GM23338 (cell line): ENCODE measurements around the gene RAD50. TPM values are rescaled to one million over a fixed set of nuclear protein-coding genes. Genes with fewer than 3 reads are reported as not detected.

ENCODE experiments used
- ATAC-seq: fragments of 200-7000 bp; cut with Tn5 transposase; 3 replicates; pipeline ENCODE4 v1.9.1; 2020
- DNase-seq: peaks from one replicate; pipeline ENCODE4 v3.0.0-alpha.2; 2015; ENCODE audit warnings: low spot score
- H2AFZ ChIP-seq: fragments of 200-600 bp; sonication (generic); 2 replicates; pipeline ENCODE4 v1.8.0; 2016; ENCODE audit warnings: antibody characterized with exemption, mild to moderate bottlenecking, moderate library complexity
- H3F3A ChIP-seq: fragments of 200-600 bp; sonication (generic); replicated peaks from 2 replicates; pipeline ENCODE4 v1.8.0; 2017; ENCODE audit warnings: antibody characterized with exemption, mixed run types, low read depth
- H3K27ac ChIP-seq: fragments of 200-600 bp; sonication (generic); 2 replicates; pipeline ENCODE4 v1.6.1; 2016; ENCODE audit warnings: low read depth
- H3K27me3 ChIP-seq: fragments of 200-600 bp; sonication (generic); 2 replicates; pipeline ENCODE4 v1.8.0; 2016; ENCODE audit warnings: mild to moderate bottlenecking, mixed run types, moderate library complexity; ENCODE audit not compliant: insufficient read depth
- H3K36me3 ChIP-seq: fragments of 200-600 bp; sonication (generic); 2 replicates; pipeline ENCODE4 v1.8.0; 2016; ENCODE audit warnings: mild to moderate bottlenecking; ENCODE audit not compliant: insufficient read depth
- H3K4me1 ChIP-seq: fragments of 200-600 bp; sonication (generic); 2 replicates; pipeline ENCODE4 v1.8.0; 2016; ENCODE audit warnings: mild to moderate bottlenecking, moderate library complexity; ENCODE audit not compliant: insufficient read depth
- H3K4me2 ChIP-seq: fragments of 200-600 bp; sonication (generic); 2 replicates; pipeline ENCODE4 v1.7.1; 2017; ENCODE audit warnings: mixed run types
- H3K4me3 ChIP-seq: fragments of 200-600 bp; sonication (generic); 2 replicates; pipeline ENCODE4 v1.6.1; 2016; ENCODE audit warnings: mixed run types
- H3K79me2 ChIP-seq: fragments of 200-600 bp; sonication (generic); replicated peaks from 2 replicates; pipeline ENCODE4 v1.8.0; 2017; ENCODE audit warnings: mild to moderate bottlenecking; ENCODE audit not compliant: insufficient read depth
- H3K9me2 ChIP-seq: fragments of 200-600 bp; sonication (generic); 2 replicates; pipeline ENCODE4 v1.8.0; 2017; ENCODE audit not compliant: insufficient read depth
- H4K20me1 ChIP-seq: fragments of 200-600 bp; sonication (generic); replicated peaks from 2 replicates; pipeline ENCODE4 v1.8.0; 2017; ENCODE audit warnings: mild to moderate bottlenecking; ENCODE audit not compliant: insufficient read depth
- H3K27ac Mint-ChIP-seq: 2 replicates; pipeline ENCODE4 v1.8.0; 2020; ENCODE audit warnings: inconsistent platforms, mild to moderate bottlenecking, moderate library complexity, mixed read lengths
- H3K27me3 Mint-ChIP-seq: 3 replicates; pipeline ENCODE4 v1.8.0; 2022; ENCODE audit warnings: low read depth, mild to moderate bottlenecking, moderate library complexity, mixed read lengths, inconsistent platforms; ENCODE audit not compliant: insufficient read depth, poor library complexity
- H3K36me3 Mint-ChIP-seq: 3 replicates; pipeline ENCODE4 v1.8.0; 2021; ENCODE audit warnings: low read depth, mild to moderate bottlenecking, inconsistent platforms, moderate library complexity, mixed read lengths
- H3K4me1 Mint-ChIP-seq: 3 replicates; pipeline ENCODE4 v1.8.0; 2020; ENCODE audit warnings: mild to moderate bottlenecking, inconsistent platforms, mixed read lengths
- H3K4me3 Mint-ChIP-seq: 3 replicates; pipeline ENCODE4 v1.8.0; 2021; ENCODE audit warnings: moderate library complexity, mild to moderate bottlenecking, inconsistent platforms, mixed read lengths
- H3K9me3 Mint-ChIP-seq: 3 replicates; pipeline ENCODE4 v1.8.0; 2020; ENCODE audit warnings: moderate library complexity, mild to moderate bottlenecking, inconsistent platforms, mixed read lengths
- JUNB ChIP-seq: IDR thresholded peaks from one replicate; pipeline ENCODE4 v1.6.1; 2016; ENCODE audit warnings: antibody characterized with exemption; ENCODE audit not compliant: unreplicated experiment
- NANOG ChIP-seq: IDR thresholded peaks from 2 replicates; pipeline ENCODE4 v1.6.1; 2016; ENCODE audit warnings: antibody characterized with exemption, borderline replicate concordance
- polyA plus RNA-seq: library from polyadenylated mRNA; unstranded; fragments of >200 nt; fragmentation: Nextera tagmentation; extraction: Ambion mirVana; gene quantifications from 2 replicates; pipeline ENCODE4 v1.2.1, GENCODE V29; 2016
- total RNA-seq: library from RNA; depleted of rRNA; stranded (reverse); fragments of >200 nt; shearing (Covaris generic); gene quantifications from 2 replicates; pipeline ENCODE4 v1.2.3, GENCODE V29; 2014
- TF ChIP-seq, protein P1 (sequence below): fragments of 250-450 bp; sonication (Bioruptor Pico); IDR thresholded peaks from 2 replicates; pipeline ENCODE4 v1.5.0; 2020; ENCODE audit warnings: mild to moderate bottlenecking, moderate library complexity
- TF ChIP-seq, protein P2 (sequence below): IDR thresholded peaks from one replicate; pipeline ENCODE4 v1.6.1; 2018; ENCODE audit warnings: antibody characterized with exemption; ENCODE audit not compliant: unreplicated experiment

The RAD50 gene
- total and polyA plus RNA-seq, 2 experiments from 2014 or later, result 27.0 to 52.2 TPM

DNA sequence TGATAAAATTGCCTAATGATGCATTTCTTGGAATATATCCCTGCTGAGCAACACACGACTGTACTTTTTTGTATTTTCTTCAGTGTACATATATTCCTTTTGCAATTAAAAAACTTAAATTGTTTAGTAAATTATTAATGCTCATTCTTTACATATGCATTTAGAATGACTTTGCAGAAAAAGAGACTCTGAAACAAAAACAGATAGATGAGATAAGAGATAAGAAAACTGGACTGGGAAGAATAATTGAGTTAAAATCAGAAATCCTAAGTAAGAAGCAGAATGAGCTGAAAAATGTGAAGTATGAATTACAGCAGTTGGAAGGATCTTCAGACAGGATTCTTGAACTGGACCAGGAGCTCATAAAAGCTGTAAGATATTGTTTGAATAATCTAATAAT lies 32.7 kb downstream of the RAD50 start (continued):
- TF ChIP-seq, protein P1, sequence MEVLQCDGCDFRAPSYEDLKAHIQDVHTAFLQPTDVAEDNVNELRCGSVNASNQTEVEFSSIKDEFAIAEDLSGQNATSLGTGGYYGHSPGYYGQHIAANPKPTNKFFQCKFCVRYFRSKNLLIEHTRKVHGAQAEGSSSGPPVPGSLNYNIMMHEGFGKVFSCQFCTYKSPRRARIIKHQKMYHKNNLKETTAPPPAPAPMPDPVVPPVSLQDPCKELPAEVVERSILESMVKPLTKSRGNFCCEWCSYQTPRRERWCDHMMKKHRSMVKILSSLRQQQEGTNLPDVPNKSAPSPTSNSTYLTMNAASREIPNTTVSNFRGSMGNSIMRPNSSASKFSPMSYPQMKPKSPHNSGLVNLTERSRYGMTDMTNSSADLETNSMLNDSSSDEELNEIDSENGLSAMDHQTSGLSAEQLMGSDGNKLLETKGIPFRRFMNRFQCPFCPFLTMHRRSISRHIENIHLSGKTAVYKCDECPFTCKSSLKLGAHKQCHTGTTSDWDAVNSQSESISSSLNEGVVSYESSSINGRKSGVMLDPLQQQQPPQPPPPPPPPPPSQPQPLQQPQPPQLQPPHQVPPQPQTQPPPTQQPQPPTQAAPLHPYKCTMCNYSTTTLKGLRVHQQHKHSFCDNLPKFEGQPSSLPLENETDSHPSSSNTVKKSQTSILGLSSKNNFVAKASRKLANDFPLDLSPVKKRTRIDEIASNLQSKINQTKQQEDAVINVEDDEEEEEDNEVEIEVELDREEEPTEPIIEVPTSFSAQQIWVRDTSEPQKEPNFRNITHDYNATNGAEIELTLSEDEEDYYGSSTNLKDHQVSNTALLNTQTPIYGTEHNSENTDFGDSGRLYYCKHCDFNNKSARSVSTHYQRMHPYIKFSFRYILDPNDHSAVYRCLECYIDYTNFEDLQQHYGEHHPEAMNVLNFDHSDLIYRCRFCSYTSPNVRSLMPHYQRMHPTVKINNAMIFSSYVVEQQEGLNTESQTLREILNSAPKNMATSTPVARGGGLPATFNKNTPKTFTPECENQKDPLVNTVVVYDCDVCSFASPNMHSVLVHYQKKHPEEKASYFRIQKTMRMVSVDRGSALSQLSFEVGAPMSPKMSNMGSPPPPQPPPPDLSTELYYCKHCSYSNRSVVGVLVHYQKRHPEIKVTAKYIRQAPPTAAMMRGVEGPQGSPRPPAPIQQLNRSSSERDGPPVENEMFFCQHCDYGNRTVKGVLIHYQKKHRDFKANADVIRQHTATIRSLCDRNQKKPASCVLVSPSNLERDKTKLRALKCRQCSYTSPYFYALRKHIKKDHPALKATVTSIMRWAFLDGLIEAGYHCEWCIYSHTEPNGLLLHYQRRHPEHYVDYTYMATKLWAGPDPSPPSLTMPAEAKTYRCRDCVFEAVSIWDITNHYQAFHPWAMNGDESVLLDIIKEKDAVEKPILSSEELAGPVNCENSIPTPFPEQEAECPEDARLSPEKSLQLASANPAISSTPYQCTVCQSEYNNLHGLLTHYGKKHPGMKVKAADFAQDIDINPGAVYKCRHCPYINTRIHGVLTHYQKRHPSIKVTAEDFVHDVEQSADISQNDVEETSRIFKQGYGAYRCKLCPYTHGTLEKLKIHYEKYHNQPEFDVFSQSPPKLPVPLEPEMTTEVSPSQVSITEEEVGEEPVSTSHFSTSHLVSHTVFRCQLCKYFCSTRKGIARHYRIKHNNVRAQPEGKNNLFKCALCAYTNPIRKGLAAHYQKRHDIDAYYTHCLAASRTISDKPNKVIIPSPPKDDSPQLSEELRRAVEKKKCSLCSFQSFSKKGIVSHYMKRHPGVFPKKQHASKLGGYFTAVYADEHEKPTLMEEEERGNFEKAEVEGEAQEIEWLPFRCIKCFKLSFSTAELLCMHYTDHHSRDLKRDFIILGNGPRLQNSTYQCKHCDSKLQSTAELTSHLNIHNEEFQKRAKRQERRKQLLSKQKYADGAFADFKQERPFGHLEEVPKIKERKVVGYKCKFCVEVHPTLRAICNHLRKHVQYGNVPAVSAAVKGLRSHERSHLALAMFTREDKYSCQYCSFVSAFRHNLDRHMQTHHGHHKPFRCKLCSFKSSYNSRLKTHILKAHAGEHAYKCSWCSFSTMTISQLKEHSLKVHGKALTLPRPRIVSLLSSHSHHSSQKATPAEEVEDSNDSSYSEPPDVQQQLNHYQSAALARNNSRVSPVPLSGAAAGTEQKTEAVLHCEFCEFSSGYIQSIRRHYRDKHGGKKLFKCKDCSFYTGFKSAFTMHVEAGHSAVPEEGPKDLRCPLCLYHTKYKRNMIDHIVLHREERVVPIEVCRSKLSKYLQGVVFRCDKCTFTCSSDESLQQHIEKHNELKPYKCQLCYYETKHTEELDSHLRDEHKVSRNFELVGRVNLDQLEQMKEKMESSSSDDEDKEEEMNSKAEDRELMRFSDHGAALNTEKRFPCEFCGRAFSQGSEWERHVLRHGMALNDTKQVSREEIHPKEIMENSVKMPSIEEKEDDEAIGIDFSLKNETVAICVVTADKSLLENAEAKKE (CRISPR knock-in tag), result no peak
- TF ChIP-seq, protein P2, sequence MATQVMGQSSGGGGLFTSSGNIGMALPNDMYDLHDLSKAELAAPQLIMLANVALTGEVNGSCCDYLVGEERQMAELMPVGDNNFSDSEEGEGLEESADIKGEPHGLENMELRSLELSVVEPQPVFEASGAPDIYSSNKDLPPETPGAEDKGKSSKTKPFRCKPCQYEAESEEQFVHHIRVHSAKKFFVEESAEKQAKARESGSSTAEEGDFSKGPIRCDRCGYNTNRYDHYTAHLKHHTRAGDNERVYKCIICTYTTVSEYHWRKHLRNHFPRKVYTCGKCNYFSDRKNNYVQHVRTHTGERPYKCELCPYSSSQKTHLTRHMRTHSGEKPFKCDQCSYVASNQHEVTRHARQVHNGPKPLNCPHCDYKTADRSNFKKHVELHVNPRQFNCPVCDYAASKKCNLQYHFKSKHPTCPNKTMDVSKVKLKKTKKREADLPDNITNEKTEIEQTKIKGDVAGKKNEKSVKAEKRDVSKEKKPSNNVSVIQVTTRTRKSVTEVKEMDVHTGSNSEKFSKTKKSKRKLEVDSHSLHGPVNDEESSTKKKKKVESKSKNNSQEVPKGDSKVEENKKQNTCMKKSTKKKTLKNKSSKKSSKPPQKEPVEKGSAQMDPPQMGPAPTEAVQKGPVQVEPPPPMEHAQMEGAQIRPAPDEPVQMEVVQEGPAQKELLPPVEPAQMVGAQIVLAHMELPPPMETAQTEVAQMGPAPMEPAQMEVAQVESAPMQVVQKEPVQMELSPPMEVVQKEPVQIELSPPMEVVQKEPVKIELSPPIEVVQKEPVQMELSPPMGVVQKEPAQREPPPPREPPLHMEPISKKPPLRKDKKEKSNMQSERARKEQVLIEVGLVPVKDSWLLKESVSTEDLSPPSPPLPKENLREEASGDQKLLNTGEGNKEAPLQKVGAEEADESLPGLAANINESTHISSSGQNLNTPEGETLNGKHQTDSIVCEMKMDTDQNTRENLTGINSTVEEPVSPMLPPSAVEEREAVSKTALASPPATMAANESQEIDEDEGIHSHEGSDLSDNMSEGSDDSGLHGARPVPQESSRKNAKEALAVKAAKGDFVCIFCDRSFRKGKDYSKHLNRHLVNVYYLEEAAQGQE, result no peak
- TF ChIP-seq JUNB (no peak), NANOG (no peak)

DNA sequence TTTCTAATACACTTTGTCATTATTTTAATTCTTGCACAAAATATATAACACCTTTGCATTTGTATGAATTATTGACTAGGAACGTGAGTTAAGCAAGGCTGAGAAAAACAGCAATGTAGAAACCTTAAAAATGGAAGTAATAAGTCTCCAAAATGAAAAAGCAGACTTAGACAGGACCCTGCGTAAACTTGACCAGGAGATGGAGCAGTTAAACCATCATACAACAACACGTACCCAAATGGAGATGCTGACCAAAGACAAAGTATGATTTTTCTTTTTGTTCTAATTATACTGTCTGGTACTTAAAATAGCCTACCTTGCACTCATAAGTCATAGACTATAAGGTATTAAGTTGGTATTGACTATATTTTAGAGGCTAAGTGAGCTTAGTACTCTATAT lies 34.4 kb downstream of the RAD50 start:
- Histone ChIP-seq H3K4me1 (no peaks in the 10 kb centered on the region), H3K79me2 (no peaks in the 10 kb centered on the region), H2AFZ (no peak overlapping the region), H3K9me2 (no peaks in the 10 kb centered on the region), H3K36me3 (peaks cover 10% of the 10 kb centered on the region; the same call in 1 of the 2 replicates), H3K27ac (no peak overlapping the region), H3K4me2 (no peak overlapping the region), H4K20me1 (no peaks in the 10 kb centered on the region), H3K4me3 (no peak overlapping the region), H3K27me3 (no peaks in the 10 kb centered on the region), H3F3A (no peaks in the 10 kb centered on the region)
- peaks cover 16% of the 10 kb centered on the region; the same call in 2 of the 3 replicates for H3K36me3 Mint-ChIP-seq
- no peak for ATAC-seq
- H3K27ac Mint-ChIP-seq, result no peak overlapping the region
- H3K4me3 Mint-ChIP-seq, result no peak overlapping the region
- no peak for DNase-seq
- H3K4me1 Mint-ChIP-seq, result no peaks in the 10 kb centered on the region
- peaks cover 1% of the 10 kb centered on the region for H3K27me3 Mint-ChIP-seq
- H3K9me3 Mint-ChIP-seq, result no peaks in the 10 kb centered on the region
- TF ChIP-seq, protein P1 (CRISPR knock-in tag), result no peak
